Measurements from ENCODE around the gene JADE1. TPM values are rescaled to one million over a fixed set of nuclear protein-coding genes. Genes with fewer than 3 reads are reported as not detected.

The JADE1 gene
- polyA plus RNA-seq, 1 donor (not counting 4 experiments of a cell fraction or from before 2014, with no cell fraction given), result 2.8 TPM

- Histone ChIP-seq H3K4me2 (ENCODE audit: control insufficient read depth, extremely low read depth, insufficient read depth, low read depth, low read length) (no peak overlapping the region), H3K27me3 (ENCODE audit: control insufficient read depth, extremely low read depth, insufficient read depth, low read length) (no peaks in the 10 kb centered on the region), H3K27ac (ENCODE audit: control insufficient read depth, insufficient read depth, low read length) (no peak overlapping the region), H3K9me1 (ENCODE audit: control insufficient read depth, extremely low read depth, insufficient read depth, low read length) (no peaks in the 10 kb centered on the region), H3K36me3 (ENCODE audit: control insufficient read depth in 2 of 2, extremely low read depth in 1 of 2, insufficient read depth in 2 of 2, low read length in 2 of 2) (peaks cover 7 to 17% of the 10 kb centered on the region in 2 experiments), H2AFZ (ENCODE audit: control insufficient read depth, low read length) (no peak overlapping the region), H3K4me1 (ENCODE audit: control insufficient read depth, extremely low read depth, insufficient read depth, low read length) (no peaks in the 10 kb centered on the region), H3K9ac (ENCODE audit: control insufficient read depth, extremely low read depth, insufficient read depth, low read length) (no peak overlapping the region), H3K9me3 (ENCODE audit: control insufficient read depth, low read depth, low read length) (no peaks in the 10 kb centered on the region), H4K20me1 (ENCODE audit: control insufficient read depth, extremely low read depth, insufficient read depth, low read length) (no peaks in the 10 kb centered on the region), H3K79me2 (ENCODE audit: control insufficient read depth, insufficient read depth, low read length) (no peaks in the 10 kb centered on the region), H3K4me3 (ENCODE audit: control insufficient read depth in 2 of 3, extremely low read depth in 1 of 3, insufficient read depth in 2 of 3, low read depth in 1 of 3, low read length in 3 of 3) (no peak overlapping the region)
- no peak for DNase-seq (ENCODE audit: low read depth, low spot score)
- TF ChIP-seq EZH2 (IDR thresholded peaks at IDR 0.05; ENCODE audit: low read length) (no peak), CTCF (optimal IDR thresholded peaks at IDR 0.05 in 1 of 3, IDR thresholded peaks at IDR 0.05 in 1 of 3, conservative IDR thresholded peaks at IDR 0.05 in 1 of 3; ENCODE audit: extremely low read depth in 1 of 3, insufficient read depth in 2 of 3, low read length in 3 of 3) (no peak)
- dilution Hi-C loops (cut with MboI; ENCODE audit: extremely low pct_ligation_motif_present, low sequenced_read_pairs), result no loop called here
- no peak for FAIRE-seq
Measured at GRCh38 chr4:128856246-128856645, 46.7 kb downstream of the JADE1 start.

GRCh38 chr4:128858879-128859671 is 49.6 kb downstream of the JADE1 start:
- H3K9me3 ChIP-seq (ENCODE audit: control insufficient read depth, low read depth, low read length), result no peaks in the 10 kb centered on the region
- no peaks in the 10 kb centered on the region for H3K79me2 ChIP-seq (ENCODE audit: control insufficient read depth, insufficient read depth, low read length)
- no peak overlapping the region for H3K27ac ChIP-seq (ENCODE audit: control insufficient read depth, insufficient read depth, low read length)
- no peaks in the 10 kb centered on the region for H3K4me1 ChIP-seq (ENCODE audit: control insufficient read depth, extremely low read depth, insufficient read depth, low read length)
- no peaks in the 10 kb centered on the region for H4K20me1 ChIP-seq (ENCODE audit: control insufficient read depth, extremely low read depth, insufficient read depth, low read length)
- FAIRE-seq (no peak), DNase-seq (ENCODE audit: low read depth, low spot score) (no peak)
- H3K36me3 ChIP-seq (ENCODE audit: control insufficient read depth in 2 of 2, extremely low read depth in 1 of 2, insufficient read depth in 2 of 2, low read length in 2 of 2), result peaks cover 6 to 23% of the 10 kb centered on the region in 2 experiments
- no peaks in the 10 kb centered on the region for H3K9me1 ChIP-seq (ENCODE audit: control insufficient read depth, extremely low read depth, insufficient read depth, low read length)
- H3K27me3 ChIP-seq (ENCODE audit: control insufficient read depth, extremely low read depth, insufficient read depth, low read length), result no peaks in the 10 kb centered on the region
- no peak overlapping the region for H3K4me3 ChIP-seq (ENCODE audit: control insufficient read depth in 2 of 3, extremely low read depth in 1 of 3, insufficient read depth in 2 of 3, low read depth in 1 of 3, low read length in 3 of 3)
- TF ChIP-seq CTCF (optimal IDR thresholded peaks at IDR 0.05 in 1 of 3, IDR thresholded peaks at IDR 0.05 in 1 of 3, conservative IDR thresholded peaks at IDR 0.05 in 1 of 3; ENCODE audit: extremely low read depth in 1 of 3, insufficient read depth in 2 of 3, low read length in 3 of 3), result no peak
- TF ChIP-seq EZH2 (IDR thresholded peaks at IDR 0.05; ENCODE audit: low read length), result no peak
- H2AFZ ChIP-seq (ENCODE audit: control insufficient read depth, low read length), result no peak overlapping the region
- H3K9ac ChIP-seq (ENCODE audit: control insufficient read depth, extremely low read depth, insufficient read depth, low read length), result no peak overlapping the region
- no peak overlapping the region for H3K4me2 ChIP-seq (ENCODE audit: control insufficient read depth, extremely low read depth, insufficient read depth, low read depth, low read length)
- dilution Hi-C loops (cut with MboI; ENCODE audit: extremely low pct_ligation_motif_present, low sequenced_read_pairs), result no loop called here

Data from keratinocyte (primary cell).